NCI-H446 (cell line): ENCODE results near the gene RNF152.

Source experiments
- DNase-seq, 2 experiments: peaks; one replicate each; lab custom pipeline; 2025; lab: John Stamatoyannopoulos, UW

RNF152 gene, protein sequence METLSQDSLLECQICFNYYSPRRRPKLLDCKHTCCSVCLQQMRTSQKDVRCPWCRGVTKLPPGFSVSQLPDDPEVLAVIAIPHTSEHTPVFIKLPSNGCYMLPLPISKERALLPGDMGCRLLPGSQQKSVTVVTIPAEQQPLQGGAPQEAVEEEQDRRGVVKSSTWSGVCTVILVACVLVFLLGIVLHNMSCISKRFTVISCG

DNA sequence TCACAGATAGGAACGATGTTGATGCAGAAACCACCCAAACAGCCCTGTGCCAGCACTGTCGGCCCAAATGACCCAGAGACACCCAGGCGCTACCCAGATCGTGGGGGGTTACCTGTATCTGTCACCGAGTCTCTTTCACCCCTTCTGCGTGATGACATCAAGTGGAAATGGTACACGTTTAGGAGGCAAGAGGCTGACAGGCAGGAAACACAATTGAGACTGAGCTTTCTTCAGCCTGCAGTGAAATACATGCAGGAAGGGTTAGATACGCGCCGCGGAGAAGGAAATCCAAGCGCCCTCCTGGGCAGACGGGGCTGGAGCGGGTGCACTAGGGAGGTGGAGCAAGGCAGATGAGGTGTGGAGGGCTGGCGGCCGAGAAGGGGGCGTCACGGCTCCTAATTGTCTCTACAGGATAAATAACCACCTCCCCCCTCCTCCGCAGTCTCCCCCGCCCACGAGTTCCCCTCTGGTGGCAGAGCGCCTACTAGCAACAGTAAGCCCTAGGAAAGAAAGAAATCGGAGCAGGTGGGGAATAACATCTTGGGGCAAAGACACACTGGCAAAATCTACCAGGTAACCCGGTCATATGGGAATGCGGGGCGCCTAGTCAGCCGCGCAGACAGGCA lies at the start of gene RNF152:
Gene RNF152, minus strand, starts transcription at position 325 of the 626 bp plus-strand sequence. CDS start 76,544 bp downstream, outside the sequence.
- DNase-seq = peak in 1 of 2 experiments; percentile 43

DNA sequence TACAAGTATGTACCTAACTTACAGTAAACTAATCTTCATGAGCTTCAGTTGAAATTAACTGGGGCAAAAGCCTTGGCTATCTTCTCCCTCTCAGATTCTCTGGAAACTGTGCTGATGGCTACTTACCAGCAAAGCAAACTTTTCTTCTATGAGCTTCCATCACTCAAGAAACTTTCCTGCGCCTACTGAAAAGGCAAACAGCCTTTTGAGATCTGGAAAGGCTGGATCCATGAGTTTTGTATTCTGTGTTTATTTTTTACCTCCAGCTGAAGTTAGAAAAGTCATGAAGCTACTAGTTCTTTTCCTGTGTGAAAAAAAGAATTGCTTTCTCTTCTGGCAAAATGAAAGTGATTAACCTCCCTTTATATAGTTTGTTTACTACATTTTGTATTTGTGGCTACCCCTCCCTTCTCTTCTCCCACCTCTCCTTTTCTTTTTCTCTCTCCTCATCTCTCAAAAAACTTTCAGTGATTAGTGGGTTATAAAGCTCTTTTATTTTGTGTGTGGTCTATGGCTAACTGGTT lies 49.2 kb upstream of the RNF152 start:
- no peak for DNase-seq

DNA sequence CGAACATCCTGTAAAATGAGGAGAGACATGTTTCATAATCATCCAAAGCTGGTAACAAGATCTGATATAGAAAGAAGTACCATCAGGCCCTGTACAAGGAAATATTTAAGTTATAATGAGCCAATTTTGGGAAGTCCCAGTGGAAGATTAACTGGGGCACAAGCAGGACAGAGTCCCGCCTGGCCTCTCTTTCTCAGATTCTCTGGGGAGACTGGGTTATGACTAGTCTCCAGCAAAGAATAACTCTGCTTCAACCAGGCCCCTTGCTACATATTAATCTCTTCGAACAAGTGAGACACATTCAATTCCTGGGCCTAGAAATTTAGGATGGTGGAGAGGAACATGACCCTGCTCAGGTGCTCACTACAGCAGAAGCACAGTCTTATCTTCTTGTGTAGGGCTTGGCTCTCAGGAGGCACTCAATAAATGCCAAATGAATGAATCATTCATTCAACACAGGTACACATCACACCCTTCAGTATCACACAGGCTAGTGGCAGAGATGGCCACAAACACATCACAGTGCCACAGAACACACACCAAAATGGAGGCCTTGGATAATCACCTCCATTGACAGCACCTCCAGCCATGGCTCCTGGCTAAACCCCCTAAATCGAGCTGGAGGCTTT lies 46.4 kb upstream of the RNF152 start:
- DNase-seq = no peak

DNA sequence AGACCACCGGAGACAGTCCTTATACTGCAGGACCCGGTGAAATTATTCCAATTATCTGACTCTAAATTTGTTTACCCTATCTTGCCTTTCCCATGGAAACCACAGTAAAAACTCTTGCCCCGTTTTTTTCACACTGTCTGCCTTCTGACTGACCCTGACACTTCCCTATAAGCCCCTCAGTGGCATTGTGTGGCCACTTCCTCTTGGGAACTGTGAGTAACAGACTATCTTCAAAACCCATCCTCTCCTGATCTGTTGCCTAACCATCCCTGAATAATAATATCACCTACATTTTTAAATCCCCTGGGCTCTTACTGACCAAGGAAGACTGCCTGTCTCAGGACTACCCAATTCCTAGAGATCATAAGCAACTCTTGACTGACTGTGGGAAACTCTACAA lies 42.6 kb upstream of the RNF152 start:
- DNase-seq = no peak

DNA sequence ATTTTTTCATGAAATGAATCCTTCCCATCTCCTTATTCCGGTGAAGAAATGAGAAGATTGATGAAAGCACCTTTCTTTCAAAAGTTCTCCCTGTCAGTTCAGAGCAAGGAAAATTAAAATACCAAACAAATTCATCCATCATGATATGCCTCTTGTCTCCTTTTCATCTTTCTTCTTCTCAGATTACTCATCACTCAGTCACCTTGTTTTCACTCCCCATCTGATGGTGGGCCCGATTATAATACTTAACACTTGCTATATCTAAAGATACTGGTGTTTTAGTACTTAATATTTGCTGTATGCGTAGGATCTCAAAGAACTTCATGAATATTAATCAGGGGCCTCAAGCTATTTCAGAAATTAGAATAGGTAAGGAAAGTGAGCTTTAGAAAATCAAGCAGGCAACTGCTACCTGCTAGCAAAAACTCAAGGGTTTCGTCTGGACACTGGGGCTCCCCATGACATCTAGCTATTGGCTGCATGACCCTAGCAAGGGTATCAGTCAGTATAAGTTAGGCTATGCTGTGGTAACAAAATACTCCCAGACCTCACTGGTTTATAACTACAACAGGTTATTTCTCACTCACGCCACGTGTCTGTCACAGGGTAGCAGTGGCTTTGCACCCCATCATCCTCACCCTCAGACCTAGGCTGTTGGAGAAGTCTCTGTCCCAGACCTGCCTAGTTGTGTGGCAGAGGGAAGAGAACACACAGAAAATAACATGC lies 39.0 kb upstream of the RNF152 start:
- no peak for DNase-seq

DNA sequence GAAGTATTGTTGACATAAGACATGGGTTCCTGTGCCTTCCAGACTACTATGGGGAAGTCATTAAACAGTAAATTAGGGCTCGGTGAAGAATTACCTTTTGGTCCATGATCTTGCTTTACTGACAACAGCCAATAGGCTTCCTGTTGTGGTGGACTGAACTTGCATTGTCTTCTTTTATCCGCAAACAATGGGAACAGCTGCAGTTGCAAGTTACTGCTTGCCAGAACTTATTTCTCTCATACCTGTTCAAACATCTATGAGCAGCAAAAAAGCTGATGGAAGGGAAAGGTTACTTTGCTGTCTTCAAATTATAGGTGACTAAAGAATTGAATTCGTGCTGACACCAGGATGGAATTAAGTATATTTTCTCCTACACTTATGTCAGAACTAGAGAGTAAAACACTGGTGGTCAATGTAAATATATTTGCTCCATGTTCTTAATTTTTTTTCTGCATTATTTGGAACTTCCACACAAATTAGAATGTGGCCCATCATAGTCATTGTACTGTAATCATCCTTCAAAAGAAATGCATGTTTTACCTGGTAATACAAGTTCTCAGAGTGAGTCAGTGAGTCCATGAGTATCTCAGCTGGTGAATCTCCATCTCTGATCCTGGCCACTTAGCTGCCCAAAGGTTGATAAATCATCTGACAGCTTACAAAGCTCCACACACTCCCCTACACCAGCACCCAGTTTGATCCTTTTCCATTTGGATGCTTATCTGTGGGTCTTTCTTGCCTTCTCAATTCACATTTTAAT lies 37.3 kb upstream of the RNF152 start:
- no peak for DNase-seq

DNA sequence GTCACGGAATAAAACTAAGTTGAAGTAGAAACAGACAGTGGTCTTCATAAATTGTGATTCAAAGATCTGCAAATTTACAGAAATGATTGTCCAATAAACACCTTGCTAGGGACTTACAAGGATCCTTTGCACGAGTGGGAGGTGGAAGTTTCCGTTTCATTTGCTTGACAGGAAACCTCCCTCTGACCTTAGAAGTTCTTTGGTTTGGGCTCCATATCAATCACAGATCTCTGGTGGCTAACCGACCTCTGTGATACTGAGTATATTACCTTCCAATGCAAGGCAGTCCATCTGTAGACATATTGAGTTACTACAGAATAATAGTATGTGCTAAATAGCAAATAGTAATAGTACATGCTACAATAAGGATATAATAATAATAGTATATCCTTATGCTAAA lies 33.7 kb upstream of the RNF152 start:
- DNase-seq = no peak

DNA sequence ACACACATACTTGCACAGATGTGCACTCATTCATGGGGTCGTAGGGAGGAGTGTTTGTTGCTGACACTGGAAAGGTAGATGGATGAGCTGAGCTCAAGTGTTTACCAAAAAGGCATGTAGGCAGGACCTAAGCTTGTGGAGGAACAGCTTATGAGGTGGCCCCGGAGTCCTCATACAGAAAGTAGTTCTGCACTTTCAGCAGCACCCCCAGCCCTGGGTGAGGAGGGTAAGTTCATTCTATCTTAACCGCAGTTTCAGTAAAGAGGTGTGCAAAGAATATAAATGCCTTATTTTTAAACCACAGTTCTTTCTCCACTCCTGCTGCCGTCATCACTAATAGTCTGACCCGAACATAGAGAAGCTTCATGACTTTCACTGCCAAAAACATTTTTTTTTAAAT lies 31.7 kb upstream of the RNF152 start:
- no peak for DNase-seq

DNA sequence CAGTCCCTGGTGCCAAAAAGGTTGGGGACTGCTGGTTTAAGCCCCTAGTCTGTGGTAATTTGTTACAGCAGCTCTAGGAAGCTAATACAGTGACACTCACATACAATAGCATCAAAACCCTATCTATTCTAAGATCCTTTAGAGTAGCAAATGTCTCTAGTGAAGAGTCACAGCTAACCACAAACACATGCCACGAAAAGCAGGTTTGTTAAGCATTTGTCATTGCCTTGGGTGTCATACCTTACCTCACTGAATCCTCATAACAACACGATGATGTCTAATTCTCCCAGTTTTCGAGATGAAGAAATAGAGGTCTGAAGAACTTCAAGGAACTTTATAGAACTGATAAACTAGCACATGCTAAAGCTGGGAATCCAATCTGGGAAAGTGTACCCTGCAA lies 29.6 kb upstream of the RNF152 start:
- DNase-seq = no peak

DNA sequence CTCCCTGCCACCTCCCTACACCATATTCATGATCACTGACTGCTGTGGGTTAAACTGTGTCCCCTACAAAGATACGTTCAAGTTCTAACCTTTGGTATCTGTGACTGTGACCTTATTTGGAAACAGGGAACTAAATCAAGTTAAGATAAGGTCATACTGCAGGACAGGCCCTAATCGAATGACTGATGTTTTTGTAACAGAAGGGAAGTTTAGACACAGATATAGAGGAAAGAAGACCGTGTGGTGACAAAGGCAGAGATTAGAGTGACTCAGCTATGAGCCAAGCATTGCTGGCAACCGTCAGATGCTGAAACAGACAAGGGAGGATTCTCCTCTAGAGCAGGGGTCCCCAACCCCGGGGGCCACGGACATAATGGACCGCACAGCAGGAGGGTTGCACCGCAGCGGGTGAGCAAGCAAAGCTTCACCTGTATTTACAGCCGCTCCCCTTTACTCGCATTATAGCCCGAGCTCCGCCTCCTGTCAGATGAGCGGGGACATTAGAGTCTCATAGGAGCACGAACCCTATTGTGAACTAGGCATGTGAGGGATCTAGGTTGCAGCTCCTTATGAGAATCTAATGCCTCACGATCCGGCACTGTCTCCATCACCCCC lies 28.9 kb upstream of the RNF152 start:
- no peak for DNase-seq

DNA sequence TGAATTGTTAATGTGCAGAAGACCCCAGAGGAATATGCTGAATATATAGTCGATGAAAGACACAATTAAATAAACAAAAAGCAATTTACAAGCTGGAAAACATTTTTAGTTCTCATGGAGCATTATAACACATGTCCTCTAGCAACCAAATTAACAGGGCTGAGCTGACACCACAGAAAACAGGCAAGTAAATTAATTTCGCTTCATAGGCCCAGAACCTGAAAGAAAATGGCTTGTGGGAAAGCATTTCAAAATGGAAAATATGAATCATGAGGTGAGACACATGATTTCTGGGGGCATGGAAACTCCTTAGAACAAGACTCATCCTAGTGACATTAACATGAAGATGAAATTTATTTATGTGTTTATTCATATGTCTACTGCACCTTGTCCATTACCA lies 25.0 kb upstream of the RNF152 start:
- no peak for DNase-seq

DNA sequence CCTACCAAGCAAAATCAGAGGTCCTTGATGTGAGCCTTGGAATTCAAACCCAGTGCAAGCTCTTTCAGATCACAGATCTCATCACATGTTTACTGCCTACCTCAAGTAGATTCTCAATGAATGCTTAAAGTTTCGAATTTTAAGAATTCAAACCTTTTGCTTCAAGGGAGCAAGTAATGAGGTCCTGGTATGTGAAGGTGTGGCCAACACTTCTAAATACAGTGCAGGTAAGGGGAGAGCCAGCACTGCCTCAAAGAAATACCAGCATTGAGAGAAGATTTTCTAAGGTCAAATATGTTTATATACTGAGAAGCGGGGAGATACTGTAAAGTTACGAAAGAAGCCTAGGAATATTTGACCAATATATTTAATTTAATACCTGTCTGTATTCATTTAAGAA lies 19.7 kb upstream of the RNF152 start:
- DNase-seq = no peak

DNA sequence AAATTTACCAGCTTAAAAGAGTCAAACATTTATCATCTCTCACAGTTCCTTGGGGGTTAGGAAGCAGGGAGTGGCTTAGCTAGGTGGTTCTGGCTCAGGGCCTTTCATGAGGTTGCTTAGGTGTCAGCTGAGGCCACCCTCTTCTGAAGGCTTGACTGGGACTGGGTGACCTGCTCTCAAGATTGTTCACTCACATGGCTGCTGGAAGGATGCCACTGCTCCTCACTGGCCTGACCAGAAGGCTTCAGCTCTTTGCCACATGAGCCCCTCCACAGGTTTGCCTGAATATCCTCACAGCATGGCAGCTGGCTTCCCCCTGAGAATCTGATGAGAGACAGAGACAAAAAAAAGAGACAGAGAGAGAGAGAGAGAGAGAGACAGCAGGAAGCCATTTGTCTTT lies 17.3 kb upstream of the RNF152 start:
- no peak for DNase-seq

DNA sequence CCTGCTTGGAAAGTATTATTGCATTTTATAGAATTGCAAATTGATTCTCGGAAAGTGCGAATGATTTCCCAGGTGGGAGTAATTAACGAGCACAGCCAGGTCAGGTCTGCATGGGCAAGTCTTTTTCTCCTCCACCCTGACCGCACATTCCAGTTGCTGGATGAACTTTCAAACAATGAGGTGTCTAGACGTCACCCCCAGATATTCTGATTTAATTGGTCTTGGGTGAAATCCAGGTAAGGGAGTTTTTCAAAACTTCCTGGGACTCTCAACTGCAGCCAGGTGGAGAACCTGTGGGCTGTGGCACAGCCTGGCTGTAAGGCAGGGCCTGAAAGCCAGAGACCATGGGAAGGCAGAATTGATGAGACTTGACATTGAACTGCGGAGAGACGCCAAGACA lies 15.9 kb upstream of the RNF152 start:
- no peak for DNase-seq

DNA sequence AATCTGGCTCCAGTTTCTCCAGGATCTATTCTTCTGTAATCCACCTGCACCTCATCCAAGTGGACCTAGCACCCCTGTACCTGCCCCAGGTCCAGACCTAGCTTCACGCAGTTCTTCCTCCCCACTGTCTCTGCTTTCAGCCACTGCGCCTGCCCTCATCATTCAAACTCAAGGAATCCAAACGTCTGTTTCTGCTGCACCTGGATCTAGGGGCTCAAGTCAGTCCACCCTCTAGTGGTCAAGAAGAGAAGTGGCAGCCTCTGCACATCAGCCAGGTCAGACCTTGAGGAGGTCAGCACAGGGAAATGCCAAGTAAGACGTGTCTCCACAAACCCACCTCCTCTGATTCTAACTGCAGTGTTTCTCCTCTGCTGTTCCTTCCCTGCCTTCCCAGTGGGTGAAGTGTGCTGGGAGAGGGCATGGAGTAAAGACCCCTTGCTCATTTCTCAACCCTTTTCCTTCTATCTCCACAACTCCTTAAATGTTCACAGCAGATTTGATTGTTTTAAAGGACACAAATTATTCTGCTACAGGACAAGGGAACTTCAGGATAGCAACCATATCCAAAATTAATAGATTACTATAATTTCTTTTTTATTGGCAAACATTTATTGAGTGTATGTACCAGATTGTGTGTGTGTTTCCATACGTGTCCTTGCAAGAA lies 8.6 kb upstream of the RNF152 start:
- peak in 1 of 2 experiments; percentile 71 for DNase-seq

DNA sequence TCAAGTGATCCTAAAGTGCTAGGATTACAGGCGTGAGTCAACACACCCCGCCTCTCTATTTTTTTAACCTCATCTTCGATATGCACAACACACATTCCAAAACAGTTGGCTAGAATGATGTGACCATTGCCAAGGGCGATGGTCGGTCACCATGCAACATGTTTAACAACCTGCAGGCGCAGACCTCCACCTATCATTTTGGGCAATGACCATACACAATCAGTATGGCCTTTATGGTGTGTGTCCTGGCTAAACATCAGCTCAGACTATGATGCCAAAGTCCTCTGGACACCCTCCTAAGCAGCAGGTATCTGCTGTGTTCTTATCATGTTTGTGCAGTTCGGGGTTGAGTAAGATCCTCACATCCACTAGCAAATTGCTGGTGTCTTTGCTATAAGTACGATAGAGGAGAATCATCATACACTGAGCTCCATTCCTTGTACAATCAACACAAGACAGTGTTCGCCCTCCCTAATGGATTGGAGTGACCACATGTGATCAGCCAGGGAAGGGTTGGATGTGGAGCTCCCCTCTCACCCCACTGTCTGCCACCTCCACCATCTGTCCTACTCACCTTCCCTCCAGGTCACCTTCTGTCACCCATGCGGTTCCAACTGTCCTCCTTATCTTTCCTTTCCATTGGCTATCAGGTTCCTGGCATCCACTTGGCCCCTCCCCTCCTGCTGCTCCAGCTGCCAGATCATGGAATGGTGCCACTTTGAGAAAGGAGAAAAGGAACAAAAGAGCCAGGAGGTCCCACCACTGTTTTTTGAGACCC lies 7.9 kb upstream of the RNF152 start:
- DNase-seq = no peak

DNA sequence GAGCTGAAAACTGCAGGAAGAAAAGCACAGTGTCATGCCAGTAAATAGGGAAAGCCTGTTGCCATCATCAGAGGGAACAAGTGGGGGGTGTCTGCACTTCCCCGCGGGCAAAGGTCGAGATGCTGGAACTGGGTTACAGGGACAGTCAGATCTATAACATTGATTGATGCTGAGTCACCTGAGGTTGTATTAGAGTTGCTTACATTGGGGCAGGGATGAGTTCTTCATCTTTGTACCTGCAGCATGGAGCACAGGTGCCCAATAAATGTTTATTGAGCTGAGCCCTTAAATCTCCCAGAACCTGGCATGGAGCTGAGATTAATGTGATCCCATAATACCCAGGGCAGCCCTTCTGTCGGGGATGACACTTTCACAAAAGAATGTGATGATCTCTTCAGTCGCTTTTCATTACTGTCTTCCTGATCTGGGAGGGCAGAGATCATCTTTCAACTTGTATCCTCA lies 5.9 kb upstream of the RNF152 start:
- DNase-seq = no peak

DNA sequence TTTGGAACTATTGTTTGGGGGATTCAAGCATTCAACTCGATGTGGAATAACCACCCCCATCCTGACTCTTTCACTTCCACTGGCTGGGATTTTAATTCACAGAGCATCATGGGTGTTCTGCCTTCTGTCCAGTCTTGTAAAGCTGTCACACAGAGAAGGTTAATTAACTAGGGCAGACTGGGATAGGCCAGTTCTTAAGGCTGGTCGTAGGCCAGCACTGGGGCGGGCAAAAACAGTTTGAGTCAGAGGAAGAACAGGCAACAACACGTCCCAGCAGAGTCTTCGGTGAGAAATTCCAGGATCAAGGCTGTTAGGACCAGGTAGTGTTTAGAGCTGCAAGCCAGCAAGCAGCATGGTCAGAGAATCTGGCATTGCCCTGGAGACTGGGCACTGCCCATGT lies 4.0 kb upstream of the RNF152 start:
- DNase-seq = peak in 1 of 2 experiments; percentile 26

DNA sequence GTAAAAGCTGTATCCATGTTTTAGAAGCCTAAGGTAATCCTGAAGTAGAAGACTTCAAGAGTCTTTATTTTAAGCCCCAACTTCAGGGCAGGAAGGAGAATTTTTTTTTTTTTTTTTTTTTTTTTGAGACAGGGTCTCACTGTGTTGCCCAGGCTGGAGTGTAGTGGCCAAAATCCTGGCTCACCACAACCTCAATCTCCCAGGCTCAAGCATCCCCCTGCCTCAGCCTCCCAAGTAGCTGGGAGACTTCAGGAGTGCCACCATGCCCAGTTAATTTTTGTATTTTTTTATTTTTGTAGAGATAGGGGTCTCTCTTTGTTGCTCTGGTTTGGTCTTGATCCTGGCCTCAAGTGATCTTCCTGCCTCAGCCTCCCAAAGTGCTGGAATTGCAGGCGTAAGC lies 3.3 kb upstream of the RNF152 start:
- no peak for DNase-seq
